HG02870 (cell line): ENCODE measurements around the gene TENM4.

Experiments
- ATAC-seq: cut with Tn5 transposase; IDR thresholded peaks from one replicate; pipeline ENCODE4 v1.9.1; 2021; ENCODE audit warnings: mild to moderate bottlenecking, moderate library complexity; ENCODE audit not compliant: unreplicated experiment

The TENM4 gene

DNA sequence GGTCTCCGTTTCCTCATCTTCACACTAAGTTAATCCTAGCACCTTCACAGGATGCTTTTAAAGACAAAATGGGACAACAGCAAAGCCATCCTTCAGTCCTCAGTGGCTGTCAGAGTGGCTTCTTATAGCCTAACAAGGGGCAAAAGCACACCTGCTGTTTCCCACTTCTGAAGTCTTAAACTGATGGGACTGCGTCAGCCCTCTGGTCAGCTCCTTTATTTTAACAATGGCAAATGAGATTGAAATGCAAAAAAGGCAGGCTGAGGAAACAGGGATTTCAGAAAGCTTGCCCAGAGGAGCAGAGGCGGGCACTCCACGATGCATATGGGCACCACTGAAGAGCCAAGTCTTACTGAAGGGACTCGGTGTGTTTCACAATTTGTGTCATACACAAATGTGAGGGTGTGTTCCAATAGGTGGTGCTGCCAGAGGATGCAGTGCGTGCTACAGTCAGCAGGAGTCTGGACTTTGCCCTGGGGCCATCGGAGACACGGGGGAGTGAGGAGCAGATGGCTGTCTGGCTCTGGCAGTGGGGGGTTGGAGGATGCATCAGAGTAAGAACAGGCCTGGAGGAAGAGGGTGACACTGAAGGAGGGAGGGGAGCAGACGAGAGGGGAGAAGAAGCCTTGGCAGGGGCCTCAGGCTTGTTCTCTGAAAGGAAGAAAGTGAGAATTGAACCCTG lies 47.3 kb downstream of the TENM4 start:
- no peak for ATAC-seq

DNA sequence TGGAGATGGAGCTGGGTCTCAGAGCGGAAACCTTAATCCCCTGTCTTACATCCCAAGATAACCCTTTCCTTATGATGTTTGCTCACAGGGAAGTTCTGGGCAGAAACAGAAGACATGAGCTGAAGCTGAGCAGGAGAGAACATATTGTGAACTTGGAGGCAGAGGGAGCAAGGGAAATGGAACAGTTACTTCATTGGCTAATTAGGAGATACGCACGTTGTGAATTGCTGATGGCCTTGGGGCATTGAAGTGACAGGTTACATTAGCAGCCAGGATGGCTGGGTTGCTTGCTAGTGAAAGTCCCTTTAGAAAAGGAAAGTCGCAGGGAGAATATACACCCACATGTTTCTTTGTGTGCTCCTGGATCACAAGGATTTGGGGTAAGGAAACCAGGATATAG lies 48.7 kb downstream of the TENM4 start:
- ATAC-seq: no peak

DNA sequence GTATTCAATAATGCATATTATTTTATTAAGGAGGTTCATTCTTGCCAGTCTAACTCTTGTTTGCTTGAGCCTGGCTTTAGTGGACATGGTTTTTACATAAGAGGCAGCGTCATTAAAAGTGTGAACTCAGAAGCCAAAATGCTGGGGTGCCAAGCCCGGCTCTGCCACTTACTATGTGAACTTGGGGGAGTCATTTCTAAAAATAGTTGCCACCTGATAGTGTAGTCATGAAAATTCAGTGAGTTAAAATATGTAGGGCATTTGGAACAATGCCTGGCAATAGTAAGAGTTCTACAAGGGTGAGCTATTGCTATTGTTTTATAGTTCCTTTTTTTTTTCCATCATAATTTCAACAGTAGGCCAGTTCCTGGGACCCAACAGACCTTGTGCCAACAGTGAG lies 49.9 kb downstream of the TENM4 start:
- ATAC-seq: no peak

DNA sequence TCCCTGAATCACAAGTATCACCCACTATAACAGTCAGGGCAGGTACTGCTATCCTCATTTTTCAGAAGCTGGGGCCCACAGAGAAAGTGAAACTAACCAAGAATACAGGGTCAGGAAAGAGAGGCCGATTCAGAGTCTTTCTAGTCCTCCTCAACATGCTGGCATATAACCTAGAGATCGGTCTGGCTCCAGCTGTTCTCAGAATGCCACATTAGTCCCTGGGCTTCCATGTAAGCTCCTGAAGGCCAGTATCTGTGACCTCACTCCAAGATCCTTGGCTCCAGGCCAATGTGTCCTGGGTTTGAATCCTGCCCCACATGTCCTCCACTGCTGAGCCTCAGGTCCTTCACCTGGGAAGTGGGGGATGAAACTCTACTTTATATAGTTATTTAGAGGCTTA lies 50.4 kb downstream of the TENM4 start:
- ATAC-seq: no peak

DNA sequence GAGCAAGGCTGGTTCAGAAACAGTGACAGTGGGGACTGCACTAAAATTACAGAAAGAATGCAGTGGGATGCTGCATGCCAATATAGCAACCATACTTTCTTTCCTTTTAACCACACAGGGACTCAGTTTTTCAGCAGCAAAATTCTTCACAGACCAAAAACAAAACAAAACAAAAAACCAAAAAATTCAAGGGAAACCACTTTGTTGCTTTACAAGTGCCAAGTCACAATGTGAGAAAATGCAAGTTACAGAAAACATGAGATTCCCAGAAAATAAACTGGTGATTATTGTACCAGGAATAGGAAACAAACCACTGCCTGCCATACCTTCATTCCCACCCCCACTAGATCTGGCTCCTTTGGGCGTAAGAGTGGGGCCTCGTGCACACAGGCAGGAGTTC lies 52.6 kb downstream of the TENM4 start:
- ATAC-seq: no peak

DNA sequence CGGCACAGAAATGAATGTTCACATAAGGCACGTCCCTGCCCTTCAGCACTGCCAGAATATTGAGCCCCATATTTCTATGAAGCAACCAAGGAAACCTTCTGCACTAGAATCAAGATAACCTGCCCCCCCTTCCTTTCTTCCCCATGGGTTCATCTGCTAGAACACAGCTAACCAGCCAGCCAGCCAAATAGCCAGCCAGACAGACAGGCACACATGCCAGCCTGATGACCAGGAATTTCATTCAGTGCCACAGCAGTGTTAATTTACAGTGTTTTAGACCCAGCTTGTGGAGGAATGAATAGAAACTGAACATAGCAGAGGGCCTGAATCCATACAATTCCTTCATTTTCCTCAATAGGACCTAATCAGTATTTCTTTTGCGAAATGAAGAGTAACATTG lies 57.0 kb downstream of the TENM4 start:
- no peak for ATAC-seq

DNA sequence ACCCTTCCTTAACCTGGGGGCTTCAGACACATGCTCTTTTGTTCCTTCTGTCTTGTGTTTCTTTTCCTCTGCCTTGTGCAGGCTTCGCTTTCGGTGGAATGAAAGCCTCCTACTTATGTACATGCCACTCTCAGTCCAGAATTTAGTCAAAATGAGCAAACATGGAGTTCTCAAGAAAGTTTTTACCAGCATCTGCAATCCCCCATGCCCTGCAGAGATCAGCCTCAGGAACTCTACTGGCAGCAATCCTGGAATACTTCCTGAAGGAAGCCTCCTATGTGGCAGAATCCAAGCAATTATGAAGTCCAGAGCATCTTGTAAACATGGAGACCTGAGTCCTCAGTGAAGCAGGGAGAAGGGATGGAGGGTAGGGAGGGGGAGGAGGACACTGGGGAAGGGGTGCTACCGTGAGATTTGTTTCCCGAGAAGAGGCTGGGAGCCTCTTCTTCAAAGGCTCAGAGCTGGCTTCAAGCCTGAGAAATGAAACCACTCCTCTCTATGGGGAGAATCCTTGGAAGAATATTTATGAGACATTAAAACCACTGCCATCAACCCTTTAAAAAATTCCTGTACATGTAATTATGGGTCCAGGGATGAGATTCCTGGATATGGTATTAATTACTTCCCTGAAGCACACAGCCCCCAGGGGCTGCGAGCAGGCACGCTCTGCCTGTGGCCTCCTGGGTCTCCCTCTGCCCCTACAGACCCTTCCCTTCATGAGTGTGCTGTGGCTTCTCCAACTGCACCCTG lies 58.4 kb downstream of the TENM4 start:
- no peak for ATAC-seq

DNA sequence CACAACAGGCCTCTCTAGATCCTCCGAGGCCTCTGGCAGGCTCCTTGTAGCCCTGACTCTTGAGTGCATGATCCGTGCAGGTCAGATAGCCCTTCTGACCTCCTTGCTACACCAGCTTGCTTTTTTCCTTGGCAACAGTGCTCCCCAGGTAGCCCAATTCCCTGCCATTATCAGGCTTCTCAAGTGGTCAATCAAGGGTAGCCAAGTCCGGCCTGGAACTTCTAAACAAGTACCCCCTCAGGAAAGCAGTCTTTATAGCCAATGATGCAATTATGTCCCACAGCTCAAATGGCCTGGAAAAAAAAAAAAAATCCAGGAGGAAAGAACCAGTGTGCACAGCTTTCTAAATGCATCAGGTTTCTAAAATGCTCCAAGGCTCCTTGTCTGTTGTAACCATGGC lies 59.8 kb downstream of the TENM4 start:
- ATAC-seq: no peak

DNA sequence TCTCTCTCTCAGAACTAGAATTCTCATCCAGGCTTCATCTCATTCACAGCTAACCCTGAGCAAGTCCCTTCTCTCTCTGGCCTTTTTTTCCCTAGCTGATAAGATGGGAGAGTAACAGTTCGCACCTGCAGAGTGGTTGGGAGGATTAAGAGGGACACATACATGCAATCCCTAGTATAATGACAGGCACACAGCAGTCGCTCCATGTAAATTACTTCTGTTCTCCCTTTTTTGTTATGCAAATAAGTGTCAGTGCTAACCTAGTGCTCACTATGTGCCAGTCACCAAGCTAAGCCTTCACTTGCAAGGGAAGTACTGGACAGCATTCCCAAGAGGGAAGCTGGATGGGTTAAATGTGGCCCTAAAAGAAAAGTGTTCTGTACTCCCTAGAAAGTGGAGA lies 63.4 kb downstream of the TENM4 start:
- ATAC-seq: no peak

DNA sequence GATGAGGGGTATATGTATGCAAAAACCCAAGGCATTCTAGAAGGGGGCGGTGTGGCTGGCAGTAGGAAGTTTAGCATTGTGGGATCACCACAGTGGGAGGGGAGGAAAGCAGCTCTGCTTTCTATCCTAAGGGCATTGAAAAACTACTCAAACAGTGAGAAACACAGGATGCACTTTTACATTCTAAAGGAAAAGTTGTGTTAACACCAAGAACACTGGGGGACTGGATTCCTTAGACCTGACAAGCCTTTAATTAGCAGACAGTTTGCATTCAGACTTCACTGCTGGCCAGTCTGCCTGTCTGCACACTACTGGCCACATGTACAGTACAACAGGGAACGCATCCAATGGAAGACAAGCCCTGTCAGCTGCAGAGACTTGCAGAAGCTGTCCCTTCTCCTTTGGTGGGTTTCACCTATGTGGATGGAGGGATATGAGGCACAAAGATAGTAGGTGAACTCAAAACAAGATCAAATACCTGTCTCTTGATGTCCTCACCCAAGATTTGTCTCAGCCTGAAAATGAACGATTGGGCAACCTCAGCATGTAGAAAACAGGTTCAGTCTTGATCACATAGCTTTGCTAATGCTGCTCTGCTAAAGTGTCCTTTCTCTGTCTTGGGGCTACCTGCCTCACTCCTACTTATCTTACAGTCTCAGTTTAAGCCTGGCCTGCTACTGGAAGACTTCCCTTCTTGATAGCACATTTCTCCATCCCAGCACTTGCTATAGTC lies 64.8 kb downstream of the TENM4 start:
- ATAC-seq: no peak

DNA sequence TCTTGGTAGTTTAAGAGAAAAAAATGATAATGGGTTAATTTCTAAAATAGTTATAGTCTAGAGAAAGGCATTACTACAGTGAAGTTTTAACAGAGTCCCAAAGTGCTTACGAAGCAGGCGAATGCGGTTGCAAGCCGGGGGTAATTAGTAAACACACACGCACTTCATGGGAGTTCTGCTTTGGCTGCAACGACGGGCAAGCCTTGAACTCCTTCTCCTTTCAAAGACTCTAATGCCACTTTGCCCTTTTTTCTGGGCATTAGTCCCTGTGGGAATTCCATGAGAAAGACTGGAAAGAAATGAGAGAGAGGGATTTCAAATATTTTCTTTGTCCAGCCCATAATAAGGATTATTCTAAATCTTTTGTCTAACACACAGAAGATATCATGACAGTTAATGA lies 66.1 kb downstream of the TENM4 start:
- no peak for ATAC-seq

DNA sequence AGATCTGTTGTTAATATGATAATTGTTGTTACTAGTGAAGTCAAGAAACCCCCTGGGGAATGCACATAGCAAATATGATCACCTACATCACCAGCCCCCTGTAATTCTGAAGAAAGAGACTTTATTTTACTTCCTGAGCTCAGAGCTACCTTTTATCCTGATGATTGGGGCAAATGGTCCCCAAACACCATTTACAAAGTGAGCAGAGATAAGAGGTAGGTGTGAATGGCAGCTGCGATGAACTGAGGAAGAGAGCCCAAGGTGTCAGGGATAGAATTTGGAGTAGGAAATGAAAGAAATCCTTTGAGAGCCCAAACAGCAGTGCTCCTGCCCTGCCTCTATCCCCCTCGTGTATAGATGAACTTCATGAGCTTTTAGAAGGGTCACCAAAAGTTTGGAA lies 69.1 kb downstream of the TENM4 start:
- no peak for ATAC-seq

DNA sequence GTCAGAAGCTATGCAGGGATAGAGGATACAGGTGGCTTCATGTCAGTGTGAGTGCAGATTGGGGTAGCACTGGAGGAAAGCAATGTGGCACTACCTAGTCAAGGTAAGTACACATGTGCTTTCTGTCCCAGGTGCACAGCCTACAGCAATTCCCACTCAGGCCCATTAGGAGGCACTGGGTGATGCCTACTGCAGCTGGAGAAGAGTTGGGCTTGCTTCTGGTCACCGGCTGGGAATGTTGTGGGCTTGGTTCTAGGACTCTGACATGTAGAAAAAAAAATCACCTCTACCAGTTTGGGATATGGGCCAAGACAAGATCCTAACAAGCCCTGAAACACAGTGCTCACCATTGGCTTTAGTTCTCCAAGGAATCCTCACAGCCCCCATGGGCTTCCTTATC lies 69.7 kb downstream of the TENM4 start:
- no peak for ATAC-seq

DNA sequence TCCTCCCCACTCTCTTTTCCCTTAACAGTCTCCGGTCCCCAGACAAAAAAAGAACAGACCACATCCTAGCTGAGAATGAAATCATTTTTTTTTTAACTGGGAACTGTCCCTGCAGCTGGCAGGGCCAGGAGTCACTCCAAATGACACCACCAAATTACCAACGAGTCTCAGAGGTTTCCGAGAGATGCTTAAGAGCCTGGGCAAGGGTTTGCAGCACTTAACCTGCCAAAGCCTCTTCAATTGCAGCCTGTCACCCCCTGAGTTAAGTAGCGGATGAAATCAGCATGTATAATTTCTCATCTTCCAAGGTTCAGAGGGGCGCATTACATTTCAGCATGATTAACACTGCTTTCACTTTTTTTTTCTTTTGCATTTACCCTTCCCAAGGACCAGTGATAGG lies 71.8 kb downstream of the TENM4 start:
- no peak for ATAC-seq

DNA sequence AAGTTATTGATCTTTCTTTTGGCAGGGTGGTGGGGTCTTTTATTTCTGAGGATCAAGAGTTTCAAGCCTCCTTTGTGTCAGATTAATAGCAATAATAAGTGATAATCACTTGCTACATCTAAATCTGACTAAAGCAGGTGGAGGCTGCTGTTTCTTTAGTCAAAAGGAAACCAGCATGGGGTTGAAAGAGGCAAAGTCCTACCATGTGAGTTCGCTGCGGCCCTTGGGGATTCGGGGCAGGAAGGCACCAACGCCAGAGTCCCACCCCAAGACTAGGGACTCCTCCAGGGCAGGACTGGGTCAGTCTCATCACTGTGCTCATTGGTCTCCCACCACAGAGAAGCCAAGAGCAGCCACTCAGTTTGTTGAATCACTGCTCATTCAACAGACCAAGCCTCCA lies 73.0 kb downstream of the TENM4 start:
- ATAC-seq: no peak

DNA sequence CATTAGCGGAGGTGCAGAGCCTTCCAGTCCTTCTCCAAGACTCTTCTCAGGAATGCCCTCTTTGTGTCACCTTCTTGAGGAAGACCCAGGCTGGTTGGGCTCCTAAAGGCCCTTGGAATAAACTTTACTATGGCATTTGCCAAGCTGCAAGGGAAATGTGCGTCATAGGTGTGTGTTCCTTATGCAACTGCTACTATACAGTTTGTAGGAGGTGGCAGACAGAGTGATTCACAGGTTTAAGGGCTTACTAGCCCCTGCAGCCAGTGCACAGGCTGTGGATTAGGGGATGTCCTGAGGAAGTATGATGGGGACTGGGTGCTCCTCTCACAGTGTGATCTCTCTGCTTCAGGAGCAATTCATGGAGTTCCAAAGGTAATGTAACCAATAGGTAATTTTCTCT lies 74.6 kb downstream of the TENM4 start:
- no peak for ATAC-seq

DNA sequence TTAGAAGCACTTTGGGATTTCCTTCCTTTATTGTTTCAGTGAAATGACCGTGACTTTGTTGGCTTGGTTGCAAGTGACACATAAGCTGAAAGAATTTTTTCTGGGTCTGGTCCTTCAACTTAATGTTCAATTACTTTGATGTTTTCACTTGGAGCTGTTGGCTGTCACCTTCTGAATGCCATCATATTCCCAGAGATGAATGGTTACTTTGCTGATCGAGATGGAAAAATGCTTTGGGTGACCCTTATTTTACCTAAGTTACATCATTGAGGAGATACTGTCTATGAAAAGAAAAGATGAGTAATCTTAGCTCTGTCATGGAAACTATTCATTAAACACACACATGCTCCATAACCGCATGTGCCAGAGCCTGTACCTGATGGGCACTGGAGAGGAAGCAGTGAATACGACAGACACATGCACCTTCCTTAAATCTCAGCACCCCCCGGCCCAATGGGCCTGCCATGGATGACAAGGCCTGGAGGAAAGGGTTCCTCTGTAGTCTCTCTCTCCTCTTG lies 76.9 kb downstream of the TENM4 start:
- no peak for ATAC-seq

DNA sequence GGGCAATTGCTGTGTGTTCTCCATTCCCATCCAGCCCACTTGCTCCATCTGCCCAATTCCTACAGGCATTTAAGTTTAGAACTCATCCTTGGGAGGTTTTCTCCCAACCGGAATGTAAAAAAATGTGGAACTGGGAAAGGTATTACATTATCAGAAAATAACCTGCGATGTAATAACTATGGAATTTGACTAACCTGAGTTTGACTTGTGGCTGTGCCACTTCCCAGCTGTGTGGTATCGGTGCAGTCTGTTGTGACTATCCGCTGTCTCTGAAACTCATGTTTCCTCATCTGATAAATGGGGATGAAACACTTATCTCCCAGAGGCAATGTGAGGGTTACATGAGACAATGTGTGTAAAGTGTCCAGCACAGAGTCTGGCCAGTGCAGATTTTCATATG lies 77.6 kb downstream of the TENM4 start:
- ATAC-seq: no peak

DNA sequence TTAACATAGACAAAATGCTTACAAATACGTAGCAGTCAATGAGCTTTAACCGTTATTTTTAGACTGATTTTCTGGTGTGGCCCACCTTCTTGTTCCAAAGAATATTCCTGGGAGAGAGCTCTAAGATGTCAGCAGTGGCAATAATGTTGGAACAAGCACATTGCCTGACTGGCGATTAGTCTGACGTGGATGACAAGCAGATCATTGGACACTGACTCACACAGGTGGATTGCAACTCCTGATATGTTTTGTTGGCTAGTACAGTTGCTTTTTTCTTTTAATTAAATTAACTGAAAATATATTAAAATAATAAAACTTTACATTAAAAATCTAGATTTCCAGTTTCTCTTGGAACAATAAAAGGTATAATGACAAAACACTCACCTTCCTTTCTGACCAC lies 78.0 kb downstream of the TENM4 start:
- no peak for ATAC-seq

DNA sequence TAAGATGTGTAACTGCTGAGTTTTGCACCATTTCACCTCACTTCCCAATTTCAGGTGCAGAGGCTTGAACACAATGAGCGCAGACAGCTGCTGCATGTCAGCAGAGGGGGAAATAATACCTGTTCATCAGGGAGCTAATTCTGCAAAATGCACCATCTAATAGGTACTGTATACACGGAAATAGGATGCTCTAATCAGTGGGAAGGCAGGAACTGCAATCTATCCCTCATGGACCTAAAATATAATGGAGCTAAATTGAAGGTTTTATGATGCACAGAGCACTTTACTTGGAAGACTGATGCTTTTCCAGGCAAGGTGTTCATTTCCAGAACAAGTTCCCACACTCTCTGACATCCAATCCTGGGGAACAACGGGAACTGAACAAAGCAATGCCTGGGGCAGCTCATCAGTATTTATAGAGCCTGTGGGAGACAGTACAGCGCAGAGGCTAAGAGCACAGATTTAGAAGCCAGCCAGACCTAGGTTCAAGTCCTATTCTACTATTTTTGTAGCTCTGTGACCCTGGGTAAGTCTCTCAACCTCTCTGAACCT lies 78.5 kb downstream of the TENM4 start:
- ATAC-seq: no peak

DNA sequence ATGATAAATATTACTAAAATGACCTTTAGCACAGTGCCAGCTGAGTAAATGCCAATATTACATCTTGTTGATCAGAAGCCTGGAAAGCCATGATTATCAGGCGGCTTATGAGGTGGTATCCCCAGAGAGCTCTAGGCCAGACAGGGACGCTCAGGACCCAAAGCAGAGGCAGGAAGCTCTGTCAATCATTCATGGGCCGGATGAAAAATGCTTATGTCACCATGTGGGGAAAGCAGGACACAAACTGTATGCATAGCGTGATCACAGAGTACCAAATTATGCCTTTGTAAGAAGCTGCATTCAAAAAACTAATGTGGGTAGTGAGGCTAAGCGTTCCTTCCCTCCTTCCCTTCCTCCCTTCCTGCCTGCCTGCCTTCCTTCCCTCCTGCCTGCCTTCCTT lies 82.6 kb downstream of the TENM4 start:
- no peak for ATAC-seq

DNA sequence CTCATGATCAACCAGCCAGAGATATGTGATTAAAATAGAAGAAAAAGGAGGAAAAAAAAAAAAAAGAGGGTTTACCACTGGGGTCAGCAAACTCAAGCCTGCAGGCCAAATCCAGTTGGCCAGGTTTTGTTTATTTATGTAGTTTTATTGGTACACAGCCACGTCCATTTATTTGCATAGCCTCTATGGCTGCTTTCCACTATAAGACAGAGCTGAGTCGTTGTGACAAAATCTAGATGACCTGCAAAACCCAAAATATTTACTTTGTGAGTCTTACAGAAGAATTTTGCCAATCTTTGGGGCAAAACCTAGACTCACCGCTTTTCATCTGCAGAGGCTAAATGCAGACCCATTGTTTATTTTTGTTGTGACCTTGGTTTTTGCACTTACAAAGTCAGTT lies 87.1 kb downstream of the TENM4 start:
- no peak for ATAC-seq
